Astrocyte (in vitro differentiated cells and primary cell): ENCODE data around the gene FBLN1. TPM values are rescaled to one million over a fixed set of nuclear protein-coding genes. Genes with fewer than 3 reads are reported as not detected.

Experiments
- DNase-seq: peaks from one replicate; pipeline ENCODE4 v3.0.0-alpha.2; 2010; ENCODE audit warnings: low read depth
- FAIRE-seq: peaks from 2 replicates; lab custom pipeline; 2011; peaks lifted over from hg19 to GRCh38; lab: Jason Lieb, UNC
- H2AFZ ChIP-seq: 2 replicates; pipeline ENCODE4 v1.6.0; 2012; ENCODE audit warnings: low read depth, low read length, inconsistent platforms
- H3K27ac ChIP-seq: 2 replicates; pipeline ENCODE4 v1.5.1; 2011; ENCODE audit warnings: low read depth, low read length, inconsistent platforms
- H3K27me3 ChIP-seq: 2 replicates; pipeline ENCODE4 v1.6.0; 2011; ENCODE audit warnings: low read length, inconsistent platforms; ENCODE audit not compliant: insufficient read depth
- H3K36me3 ChIP-seq: 2 replicates; pipeline ENCODE4 v1.5.1; 2011; ENCODE audit warnings: low read length, inconsistent platforms; ENCODE audit not compliant: insufficient read depth
- H3K4me1 ChIP-seq: 2 replicates; pipeline ENCODE4 v1.5.1; 2011; ENCODE audit warnings: low read length, inconsistent platforms; ENCODE audit not compliant: insufficient read depth
- H3K4me2 ChIP-seq: 2 replicates; pipeline ENCODE4 v1.6.0; 2012; ENCODE audit warnings: low read length, inconsistent platforms
- H3K4me3 ChIP-seq: 2 replicates; pipeline ENCODE4 v1.5.1; 2011; ENCODE audit warnings: low read depth, mild to moderate bottlenecking, low read length, inconsistent platforms; ENCODE audit not compliant: insufficient read depth
- H3K79me2 ChIP-seq: 2 replicates; pipeline ENCODE4 v1.6.0; 2012; ENCODE audit warnings: mild to moderate bottlenecking, low read length, inconsistent platforms; ENCODE audit not compliant: insufficient read depth
- H3K9ac ChIP-seq: 2 replicates; pipeline ENCODE4 v1.6.0; 2012; ENCODE audit warnings: mild to moderate bottlenecking, low read length, inconsistent platforms
- H3K9me3 ChIP-seq: 2 replicates; pipeline ENCODE4 v1.5.1; 2012; ENCODE audit warnings: low read depth, mild to moderate bottlenecking, low read length, inconsistent platforms; ENCODE audit not compliant: insufficient read depth
- H4K20me1 ChIP-seq: 2 replicates; pipeline ENCODE4 v1.6.0; 2012; ENCODE audit warnings: low read length, inconsistent platforms; ENCODE audit not compliant: insufficient read depth
- H3K27ac Mint-ChIP-seq: one replicate; pipeline ENCODE4 v1.8.0; 2021; ENCODE audit warnings: mild to moderate bottlenecking, mixed read lengths; ENCODE audit not compliant: unreplicated experiment
- H3K27me3 Mint-ChIP-seq: one replicate; pipeline ENCODE4 v1.8.0; 2021; ENCODE audit warnings: low read depth, mixed read lengths; ENCODE audit not compliant: unreplicated experiment
- H3K36me3 Mint-ChIP-seq: one replicate; pipeline ENCODE4 v1.8.0; 2021; ENCODE audit warnings: low read depth, mixed read lengths; ENCODE audit not compliant: unreplicated experiment
- H3K4me1 Mint-ChIP-seq: one replicate; pipeline ENCODE4 v1.8.0; 2021; ENCODE audit warnings: low read depth, mixed read lengths; ENCODE audit not compliant: unreplicated experiment
- H3K4me3 Mint-ChIP-seq: one replicate; pipeline ENCODE4 v1.8.0; 2021; ENCODE audit warnings: mild to moderate bottlenecking, moderate library complexity, mixed read lengths; ENCODE audit not compliant: unreplicated experiment
- H3K9me3 Mint-ChIP-seq: one replicate; pipeline ENCODE4 v1.8.0; 2021; ENCODE audit warnings: mild to moderate bottlenecking, mixed read lengths; ENCODE audit not compliant: unreplicated experiment
- EZH2 ChIP-seq: IDR thresholded peaks from 2 replicates; pipeline ENCODE4 v1.6.1; 2012; ENCODE audit warnings: mild to moderate bottlenecking, low read length, inconsistent platforms; ENCODE audit not compliant: insufficient read depth
- total RNA-seq: library from RNA; stranded (reverse); gene quantifications from 2 replicates; pipeline ENCODE4 v1.2.1, GENCODE V29; 2021
- TF ChIP-seq, protein P1 (sequence below): IDR thresholded peaks from 2 replicates; pipeline ENCODE4 v1.5.1; 2011; ENCODE audit warnings: low read depth, mild to moderate bottlenecking, inconsistent platforms, low read length, moderate library complexity; ENCODE audit not compliant: insufficient read depth

Gene FBLN1
- total RNA-seq, 1 donor from 2014 or later: 69.2 TPM

DNA sequence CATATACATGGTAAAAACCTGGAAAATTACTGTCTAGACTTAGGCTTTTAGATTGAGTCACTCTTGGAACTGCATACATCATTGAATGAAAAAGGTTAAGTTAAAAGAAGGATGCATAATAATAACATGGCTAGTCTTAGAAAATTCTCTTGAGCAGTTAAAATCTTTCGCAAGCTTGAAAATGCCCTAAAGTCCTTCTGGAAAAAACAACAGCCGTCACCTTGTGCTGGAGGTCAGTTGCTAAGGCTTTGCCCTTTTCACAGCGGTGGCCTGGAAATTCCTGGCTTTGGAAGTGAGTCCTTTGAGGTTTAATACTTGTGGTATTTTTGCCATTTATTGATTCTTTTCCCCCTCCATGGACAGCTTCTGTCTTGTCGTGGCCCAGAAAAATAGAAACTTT is 17.4 kb upstream of the FBLN1 start:
- no peaks in the 10 kb centered on the region for H3K36me3 Mint-ChIP-seq

DNA sequence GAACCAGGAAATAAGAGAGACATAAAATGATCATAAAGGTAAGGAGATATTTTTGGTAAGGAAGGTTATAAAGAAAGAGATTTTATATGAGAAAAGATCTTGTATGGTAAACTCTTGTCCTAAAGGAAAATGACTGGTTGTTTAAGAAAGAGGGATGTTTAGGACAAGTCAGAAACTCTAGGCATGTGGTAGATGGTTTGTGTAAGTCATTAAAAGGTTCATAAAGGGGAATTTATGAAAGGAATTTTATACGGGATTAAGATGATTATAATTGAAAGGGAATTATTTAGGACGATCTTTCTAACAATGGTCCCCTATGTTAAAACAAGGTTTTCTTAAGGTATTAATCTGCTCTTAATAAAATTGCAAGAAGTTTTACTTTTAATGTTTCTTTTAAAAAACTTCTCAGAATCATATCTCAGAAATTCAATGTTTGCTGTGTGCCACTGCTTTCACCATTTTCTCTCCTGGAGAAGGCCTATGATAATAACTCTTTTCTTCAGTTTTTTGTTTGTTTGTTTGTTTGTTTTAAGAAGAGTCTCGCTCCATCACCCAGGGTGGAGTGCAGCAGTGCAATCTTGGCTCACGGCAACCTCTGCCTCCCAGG is 13.8 kb upstream of the FBLN1 start:
- no peak overlapping the region for H3K4me3 ChIP-seq
- H3K4me1 ChIP-seq: peaks cover 4% of the 10 kb centered on the region
- no peaks in the 10 kb centered on the region for H4K20me1 ChIP-seq
- no peak overlapping the region for H3K9ac ChIP-seq
- H2AFZ ChIP-seq: no peak overlapping the region
- H3K4me3 Mint-ChIP-seq: no peak overlapping the region
- no peak overlapping the region for H3K27ac ChIP-seq
- H3K4me2 ChIP-seq: no peak overlapping the region
- no peaks in the 10 kb centered on the region for H3K79me2 ChIP-seq
- FAIRE-seq (no peak), DNase-seq (no peak)
- H3K27me3 ChIP-seq: no peaks in the 10 kb centered on the region
- H3K9me3 ChIP-seq: no peaks in the 10 kb centered on the region
- H3K4me1 Mint-ChIP-seq: no peaks in the 10 kb centered on the region
- H3K9me3 Mint-ChIP-seq: peaks cover 21% of the 10 kb centered on the region
- H3K27ac Mint-ChIP-seq: no peak overlapping the region
- H3K36me3 ChIP-seq: no peaks in the 10 kb centered on the region
- TF ChIP-seq, protein P1, sequence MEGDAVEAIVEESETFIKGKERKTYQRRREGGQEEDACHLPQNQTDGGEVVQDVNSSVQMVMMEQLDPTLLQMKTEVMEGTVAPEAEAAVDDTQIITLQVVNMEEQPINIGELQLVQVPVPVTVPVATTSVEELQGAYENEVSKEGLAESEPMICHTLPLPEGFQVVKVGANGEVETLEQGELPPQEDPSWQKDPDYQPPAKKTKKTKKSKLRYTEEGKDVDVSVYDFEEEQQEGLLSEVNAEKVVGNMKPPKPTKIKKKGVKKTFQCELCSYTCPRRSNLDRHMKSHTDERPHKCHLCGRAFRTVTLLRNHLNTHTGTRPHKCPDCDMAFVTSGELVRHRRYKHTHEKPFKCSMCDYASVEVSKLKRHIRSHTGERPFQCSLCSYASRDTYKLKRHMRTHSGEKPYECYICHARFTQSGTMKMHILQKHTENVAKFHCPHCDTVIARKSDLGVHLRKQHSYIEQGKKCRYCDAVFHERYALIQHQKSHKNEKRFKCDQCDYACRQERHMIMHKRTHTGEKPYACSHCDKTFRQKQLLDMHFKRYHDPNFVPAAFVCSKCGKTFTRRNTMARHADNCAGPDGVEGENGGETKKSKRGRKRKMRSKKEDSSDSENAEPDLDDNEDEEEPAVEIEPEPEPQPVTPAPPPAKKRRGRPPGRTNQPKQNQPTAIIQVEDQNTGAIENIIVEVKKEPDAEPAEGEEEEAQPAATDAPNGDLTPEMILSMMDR: no peak
- H3K27me3 Mint-ChIP-seq: no peaks in the 10 kb centered on the region
- H3K36me3 Mint-ChIP-seq: peaks cover 2% of the 10 kb centered on the region

More for the DNA sequence above, 17.4 kb upstream of the FBLN1 start:
- Mint-ChIP-seq H3K27ac (no peak overlapping the region), H3K4me3 (no peak overlapping the region), H3K27me3 (peaks cover 3% of the 10 kb centered on the region), H3K4me1 (no peaks in the 10 kb centered on the region), H3K9me3 (peaks cover 11% of the 10 kb centered on the region)
- Histone ChIP-seq H3K27ac (no peak overlapping the region), H3K4me1 (no peaks in the 10 kb centered on the region), H3K9ac (no peak overlapping the region), H3K4me3 (no peak overlapping the region), H2AFZ (no peak overlapping the region), H4K20me1 (no peaks in the 10 kb centered on the region), H3K27me3 (no peaks in the 10 kb centered on the region), H3K36me3 (no peaks in the 10 kb centered on the region), H3K4me2 (no peak overlapping the region), H3K79me2 (no peaks in the 10 kb centered on the region), H3K9me3 (no peaks in the 10 kb centered on the region)
- DNase-seq (no peak), FAIRE-seq (no peak)
- TF ChIP-seq, protein P1: no peak
- TF ChIP-seq EZH2: no peak

DNA sequence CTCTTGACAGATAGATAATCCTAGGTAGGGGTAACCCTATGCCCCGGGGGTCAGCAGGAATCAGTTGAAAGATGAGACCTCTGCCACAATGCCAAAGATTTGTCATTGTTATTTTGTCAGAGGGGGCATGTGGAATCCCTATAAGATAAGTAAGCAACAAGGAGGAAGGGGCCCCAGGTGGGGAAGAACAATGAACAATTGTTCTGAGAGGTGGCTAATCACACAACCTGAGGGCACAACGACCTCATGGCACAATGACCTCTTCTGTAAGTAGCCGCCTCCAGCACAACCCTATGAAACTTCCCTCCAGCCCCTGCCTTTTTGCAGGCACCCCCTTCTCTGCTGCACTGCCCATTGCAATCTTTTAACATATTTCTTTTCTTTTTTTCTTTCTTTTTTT is 11.8 kb upstream of the FBLN1 start:
- Histone ChIP-seq H3K27ac (no peak overlapping the region), H3K9ac (no peak overlapping the region), H3K4me1 (peaks cover 4% of the 10 kb centered on the region), H3K79me2 (no peaks in the 10 kb centered on the region), H3K36me3 (no peaks in the 10 kb centered on the region), H2AFZ (no peak overlapping the region), H3K9me3 (no peaks in the 10 kb centered on the region), H3K4me2 (no peak overlapping the region), H3K4me3 (no peak overlapping the region), H3K27me3 (no peaks in the 10 kb centered on the region), H4K20me1 (no peaks in the 10 kb centered on the region)
- no peak for DNase-seq
- no peak for FAIRE-seq
- H3K27ac Mint-ChIP-seq: no peak overlapping the region
- peaks cover 2% of the 10 kb centered on the region for H3K36me3 Mint-ChIP-seq
- TF ChIP-seq EZH2: no peak
- TF ChIP-seq, protein P1: no peak
- H3K4me3 Mint-ChIP-seq: no peak overlapping the region
- H3K27me3 Mint-ChIP-seq: no peaks in the 10 kb centered on the region
- H3K9me3 Mint-ChIP-seq: peaks cover 19% of the 10 kb centered on the region
- no peaks in the 10 kb centered on the region for H3K4me1 Mint-ChIP-seq
